Tibial artery (tissue), 4 donors: ENCODE results near the gene AMPD3.

Source experiments
- DNase-seq, 2 donors: peaks; one replicate each; pipeline ENCODE4 v3.0.0-alpha.2; 2019
- H3K27ac ChIP-seq, 2 donors: fragments of 200-600 bp; sonication (generic) in 1 of 2; 1 replicate in 1 of 2; 2 replicates in 1 of 2; pipeline ENCODE4 v1.5.1; 2018 to 2019; ENCODE audit warnings: mild to moderate bottlenecking in 1 of 2
- H3K27me3 ChIP-seq, 2 donors: fragments of 200-600 bp; sonication (generic) in 1 of 2; one replicate each; pipeline versions ENCODE4 v1.5.1 to v1.6.0; 2016 to 2019
- H3K36me3 ChIP-seq, 3 donors: fragments of 200-600 bp; sonication (generic) in 2 of 3; one replicate each; pipeline ENCODE4 v1.5.1; 2016 to 2019; ENCODE audit warnings: mild to moderate bottlenecking in 2 of 3
- H3K4me1 ChIP-seq, 4 donors: fragments of 200-600 bp; sonication (generic) in 2 of 4; 1 replicate in 3 of 4; 2 replicates in 1 of 4; pipeline ENCODE4 v1.5.1; 2016 to 2019
- H3K4me3 ChIP-seq, 2 donors: fragments of 200-600 bp; sonication (generic) in 1 of 2; 1 replicate in 1 of 2; 2 replicates in 1 of 2; pipeline ENCODE4 v1.5.1; 2018 to 2019; ENCODE audit warnings: mild to moderate bottlenecking in 2 of 2
- H3K9me3 ChIP-seq, 3 donors: fragments of 200-600 bp; sonication (generic) in 1 of 3; one replicate each; pipeline ENCODE4 v1.5.1; 2016 to 2019
- CTCF ChIP-seq, 2 experiments: fragments of 200-600 bp in 1 of 2; fragments of 450-650 bp in 1 of 2; IDR thresholded peaks; one replicate each; pipeline ENCODE4 v1.5.1; 2017 to 2019; ENCODE audit warnings: antibody characterized with exemption in 2 of 2, mild to moderate bottlenecking in 1 of 2, moderate library complexity in 1 of 2
- intact Hi-C: fragments of 100-400 bp; cut with DNase I; formaldehyde crosslinking; loops from one replicate; pipeline ENCODE4 v1.15.0; 2023; ENCODE audit warnings: low total_unique reads

The AMPD3 gene

GRCh38 chr11:10438458-10438857, 16.6 kb upstream of the AMPD3 start:
- Histone ChIP-seq H3K4me3 (no peak overlapping the region), H3K4me1 (peaks cover 0 to 4% (median 0%) of the 10 kb centered on the region in 4 donors), H3K9me3 (no peaks in the 10 kb centered on the region), H3K27ac (no peak overlapping the region), H3K36me3 (no peaks in the 10 kb centered on the region), H3K27me3 (no peaks in the 10 kb centered on the region)
- intact Hi-C loops, result no loop called here
- TF ChIP-seq CTCF (IDR thresholded peaks at IDR 0.05), result no peak
- no peak for DNase-seq

GRCh38 chr11:10439351-10439750, 15.7 kb upstream of the AMPD3 start:
- Histone ChIP-seq H3K27me3 (no peaks in the 10 kb centered on the region), H3K9me3 (no peaks in the 10 kb centered on the region), H3K36me3 (no peaks in the 10 kb centered on the region), H3K4me1 (peaks cover 0 to 4% (median 0%) of the 10 kb centered on the region in 4 donors), H3K27ac (no peak overlapping the region), H3K4me3 (no peak overlapping the region)
- intact Hi-C loops, result no loop called here
- TF ChIP-seq CTCF (IDR thresholded peaks at IDR 0.05), result no peak
- no peak for DNase-seq

GRCh38 chr11:10439924-10440323, 15.1 kb upstream of the AMPD3 start:
- no peak for TF ChIP-seq CTCF (IDR thresholded peaks at IDR 0.05)
- Histone ChIP-seq H3K9me3 (no peaks in the 10 kb centered on the region), H3K27me3 (no peaks in the 10 kb centered on the region), H3K36me3 (no peaks in the 10 kb centered on the region), H3K27ac (no peak overlapping the region), H3K4me3 (no peak overlapping the region), H3K4me1 (peaks cover 0 to 4% (median 0%) of the 10 kb centered on the region in 4 donors)
- no peak for DNase-seq
- intact Hi-C loops, result no loop called here

DNA sequence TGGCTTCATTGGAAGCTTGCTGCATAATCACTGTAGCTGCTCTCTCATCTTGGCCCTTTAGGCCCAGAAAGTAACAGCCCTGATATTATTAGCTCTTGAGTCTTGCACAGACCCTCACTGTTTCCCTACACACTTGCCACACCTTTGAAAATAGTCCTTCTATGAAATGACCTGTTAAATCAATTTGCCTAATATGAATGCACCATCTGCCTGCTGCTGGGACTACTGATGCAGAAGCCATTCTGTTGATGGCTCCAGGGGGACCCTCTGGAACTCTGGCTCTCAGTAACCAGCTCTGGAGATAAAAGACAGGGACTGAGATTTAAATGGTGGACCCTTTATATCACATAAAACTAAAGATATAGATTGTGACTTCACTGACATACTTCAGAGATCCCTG, 14.7 kb upstream of the AMPD3 start:
- no peaks in the 10 kb centered on the region for H3K36me3 ChIP-seq
- H3K4me3 ChIP-seq, result no peak overlapping the region
- TF ChIP-seq CTCF (IDR thresholded peaks at IDR 0.05), result no peak
- intact Hi-C loops, result no loop called here
- no peak for DNase-seq
- H3K9me3 ChIP-seq, result no peaks in the 10 kb centered on the region
- H3K27ac ChIP-seq, result no peak overlapping the region
- peaks cover 0 to 4% (median 0%) of the 10 kb centered on the region in 4 donors for H3K4me1 ChIP-seq
- H3K27me3 ChIP-seq, result no peaks in the 10 kb centered on the region

- intact Hi-C loops, result no loop called here
- TF ChIP-seq CTCF (IDR thresholded peaks at IDR 0.05), result no peak
These were observed 14.0 kb upstream of the AMPD3 start for GRCh38 chr11:10441091-10441490.

More at GRCh38 chr11:10441091-10441490, 14.0 kb upstream of the AMPD3 start:
- no peaks in the 10 kb centered on the region for H3K27me3 ChIP-seq
- H3K36me3 ChIP-seq, result no peaks in the 10 kb centered on the region
- no peak overlapping the region for H3K27ac ChIP-seq
- no peak overlapping the region for H3K4me3 ChIP-seq
- DNase-seq, result no peak
- H3K4me1 ChIP-seq, result peaks cover 0 to 4% (median 0%) of the 10 kb centered on the region in 4 donors
- no peaks in the 10 kb centered on the region for H3K9me3 ChIP-seq
